ENCODE measurements around the gene TPMT. TPM values are rescaled to one million over a fixed set of nuclear protein-coding genes. Genes with fewer than 3 reads are reported as not detected.

Gene TPMT
- total and polyA plus RNA-seq, 2 donors from 2014 or later = 21.8 to 67.8 TPM

- Histone ChIP-seq H3K9ac (ENCODE audit: low read length in 3 of 3) (no peak overlapping the region), H3K4me3 (ENCODE audit: low read length in 3 of 3) (no peak overlapping the region), H3K36me3 (ENCODE audit: control insufficient read depth in 2 of 3, insufficient read depth in 3 of 3, low read length in 3 of 3) (peaks cover 0 to 8% (median 0%) of the 10 kb centered on the region in 3 donors), H3K4me1 (ENCODE audit: control insufficient read depth in 2 of 3, insufficient read depth in 2 of 3, low read depth in 1 of 3, low read length in 3 of 3) (no peaks in the 10 kb centered on the region), H3K27me3 (ENCODE audit: control insufficient read depth, insufficient read depth, low read length) (no peaks in the 10 kb centered on the region), H3K27ac (ENCODE audit: low read depth in 2 of 2, low read length in 2 of 2) (no peak overlapping the region), H3K9me3 (ENCODE audit: control insufficient read depth in 2 of 3, insufficient read depth in 1 of 3, low read length in 3 of 3) (no peaks in the 10 kb centered on the region)
- intact Hi-C loops (cut with DNase I) = no loop called here
- FAIRE-seq (no peak), DNase-seq (no peak)
- TF ChIP-seq CTCF (IDR thresholded peaks at IDR 0.05; ENCODE audit: borderline replicate concordance, extremely low read depth, insufficient read depth) = no peak
Measured at GRCh38 chr6:18189196-18189595, 34.3 kb upstream of the TPMT start.

- TF ChIP-seq CTCF (IDR thresholded peaks at IDR 0.05; ENCODE audit: borderline replicate concordance, extremely low read depth, insufficient read depth) = no peak
- peaks cover 0 to 8% (median 0%) of the 10 kb centered on the region in 3 donors for H3K36me3 ChIP-seq (ENCODE audit: control insufficient read depth in 2 of 3, insufficient read depth in 3 of 3, low read length in 3 of 3)
- DNase-seq (no peak), FAIRE-seq (no peak)
- no peak overlapping the region for H3K4me3 ChIP-seq (ENCODE audit: low read length in 3 of 3)
- H3K27me3 ChIP-seq (ENCODE audit: control insufficient read depth, insufficient read depth, low read length) = no peaks in the 10 kb centered on the region
- intact Hi-C loops (cut with DNase I) = no loop called here
- no peaks in the 10 kb centered on the region for H3K9me3 ChIP-seq (ENCODE audit: control insufficient read depth in 2 of 3, insufficient read depth in 1 of 3, low read length in 3 of 3)
- no peaks in the 10 kb centered on the region for H3K4me1 ChIP-seq (ENCODE audit: control insufficient read depth in 2 of 3, insufficient read depth in 2 of 3, low read depth in 1 of 3, low read length in 3 of 3)
- H3K9ac ChIP-seq (ENCODE audit: low read length in 3 of 3) = no peak overlapping the region
- no peak overlapping the region for H3K27ac ChIP-seq (ENCODE audit: low read depth in 2 of 2, low read length in 2 of 2)
Measured at GRCh38 chr6:18187701-18188100, 32.8 kb upstream of the TPMT start.

- intact Hi-C loops (cut with DNase I) = no loop called here
- DNase-seq (peak in 1 of 5 donors; percentile 14), FAIRE-seq (no peak)
- TF ChIP-seq CTCF (IDR thresholded peaks at IDR 0.05; ENCODE audit: borderline replicate concordance, extremely low read depth, insufficient read depth) = no peak
- Histone ChIP-seq H3K27me3 (ENCODE audit: control insufficient read depth, insufficient read depth, low read length) (no peaks in the 10 kb centered on the region), H3K9me3 (ENCODE audit: control insufficient read depth in 2 of 3, insufficient read depth in 1 of 3, low read length in 3 of 3) (no peaks in the 10 kb centered on the region), H3K36me3 (ENCODE audit: control insufficient read depth in 2 of 3, insufficient read depth in 3 of 3, low read length in 3 of 3) (peaks cover 0 to 8% (median 0%) of the 10 kb centered on the region in 3 donors), H3K9ac (ENCODE audit: low read length in 3 of 3) (no peak overlapping the region), H3K27ac (ENCODE audit: low read depth in 2 of 2, low read length in 2 of 2) (no peak overlapping the region), H3K4me3 (ENCODE audit: low read length in 3 of 3) (no peak overlapping the region), H3K4me1 (ENCODE audit: control insufficient read depth in 2 of 3, insufficient read depth in 2 of 3, low read depth in 1 of 3, low read length in 3 of 3) (no peaks in the 10 kb centered on the region)
Measured at GRCh38 chr6:18186540-18187250, 31.8 kb upstream of the TPMT start.
